Type B pancreatic cell (in vitro differentiated cells): ENCODE results near the gene RAB13. TPM values are rescaled to one million over a fixed set of nuclear protein-coding genes. Genes with fewer than 3 reads are reported as not detected.

Source experiments
- DNase-seq: peaks from one replicate; pipeline ENCODE4 v3.0.0; 2021; ENCODE audit warnings: mixed read lengths; ENCODE audit not compliant: unreplicated experiment; ENCODE audit errors: extremely low spot score
- H3K27ac Mint-ChIP-seq: 2 replicates; pipeline ENCODE4 v1.8.0; 2021; ENCODE audit warnings: mild to moderate bottlenecking, mixed read lengths
- H3K27me3 Mint-ChIP-seq: 2 replicates; pipeline ENCODE4 v1.8.0; 2021; ENCODE audit warnings: mixed read lengths
- H3K36me3 Mint-ChIP-seq: 2 replicates; pipeline ENCODE4 v1.8.0; 2021; ENCODE audit warnings: mixed read lengths
- H3K4me1 Mint-ChIP-seq: one replicate; pipeline ENCODE4 v1.8.0; 2021; ENCODE audit warnings: mixed read lengths; ENCODE audit not compliant: unreplicated experiment
- H3K4me3 Mint-ChIP-seq: 2 replicates; pipeline ENCODE4 v1.8.0; 2021; ENCODE audit warnings: mild to moderate bottlenecking, mixed read lengths
- H3K9me3 Mint-ChIP-seq: 2 replicates; pipeline ENCODE4 v1.8.0; 2021; ENCODE audit warnings: mixed read lengths
- CTCF ChIP-seq: fragments of 200-600 bp; sonication (generic); conservative IDR thresholded peaks from 2 replicates; pipeline ENCODE4 v1.5.0; 2021; ENCODE audit warnings: antibody characterized with exemption, mild to moderate bottlenecking
- total RNA-seq: library from RNA; stranded (reverse); gene quantifications from 2 replicates; pipeline ENCODE4 v1.2.1, GENCODE V29; 2021; ENCODE audit warnings: low replicate concordance

RAB13 gene
- total RNA-seq, 1 donor from 2014 or later, result 90.1 TPM

- Mint-ChIP-seq H3K36me3 (peaks cover 13% of the 10 kb centered on the region), H3K4me1 (peaks cover 16% of the 10 kb centered on the region), H3K27me3 (no peaks in the 10 kb centered on the region), H3K9me3 (no peaks in the 10 kb centered on the region), H3K27ac (peak overlapping the region; percentile 43), H3K4me3 (peak overlapping the region; percentile 36)
- DNase-seq, result no peak
- TF ChIP-seq CTCF, result no peak
Observed at GRCh38 chr1:153973525-153973924, 12.6 kb downstream of the RAB13 start.

GRCh38 chr1:153973071-153973470 is 13.1 kb downstream of the RAB13 start:
- no peak for TF ChIP-seq CTCF
- H3K4me1 Mint-ChIP-seq, result peaks cover 15% of the 10 kb centered on the region
- peaks cover 13% of the 10 kb centered on the region for H3K36me3 Mint-ChIP-seq
- peak overlapping the region; percentile 43 for H3K27ac Mint-ChIP-seq
- DNase-seq, result no peak
- no peaks in the 10 kb centered on the region for H3K9me3 Mint-ChIP-seq
- no peaks in the 10 kb centered on the region for H3K27me3 Mint-ChIP-seq
- H3K4me3 Mint-ChIP-seq, result peak overlapping the region; percentile 36

GRCh38 chr1:153970346-153970745 is 15.8 kb downstream of the RAB13 start:
- H3K27me3 Mint-ChIP-seq, result no peaks in the 10 kb centered on the region
- H3K4me1 Mint-ChIP-seq, result peaks cover 22% of the 10 kb centered on the region
- no peak for TF ChIP-seq CTCF
- H3K4me3 Mint-ChIP-seq, result peak overlapping the region; percentile 31
- H3K27ac Mint-ChIP-seq, result no peak overlapping the region
- H3K9me3 Mint-ChIP-seq, result no peaks in the 10 kb centered on the region
- H3K36me3 Mint-ChIP-seq, result peaks cover 12% of the 10 kb centered on the region
- no peak for DNase-seq

- DNase-seq, result no peak
- Mint-ChIP-seq H3K27ac (peak overlapping the region; percentile 41), H3K9me3 (no peaks in the 10 kb centered on the region), H3K4me1 (peaks cover 25% of the 10 kb centered on the region), H3K36me3 (peaks cover 5% of the 10 kb centered on the region), H3K4me3 (peak overlapping the region; percentile 96), H3K27me3 (no peaks in the 10 kb centered on the region)
- TF ChIP-seq CTCF, result no peak
Observed at GRCh38 chr1:153968972-153969371, 17.2 kb downstream of the RAB13 start.

GRCh38 chr1:153968408-153968807 is 17.7 kb downstream of the RAB13 start:
- H3K4me1 Mint-ChIP-seq, result peaks cover 31% of the 10 kb centered on the region
- no peak for TF ChIP-seq CTCF
- H3K27me3 Mint-ChIP-seq, result no peaks in the 10 kb centered on the region
- DNase-seq, result no peak
- H3K27ac Mint-ChIP-seq, result peak overlapping the region; percentile 92
- peaks cover 4% of the 10 kb centered on the region for H3K36me3 Mint-ChIP-seq
- H3K9me3 Mint-ChIP-seq, result no peaks in the 10 kb centered on the region
- H3K4me3 Mint-ChIP-seq, result peak overlapping the region; percentile 96

- Mint-ChIP-seq H3K4me1 (peaks cover 32% of the 10 kb centered on the region), H3K4me3 (peak overlapping the region; percentile 96), H3K36me3 (peaks cover 4% of the 10 kb centered on the region), H3K9me3 (no peaks in the 10 kb centered on the region), H3K27ac (peak overlapping the region; percentile 92), H3K27me3 (no peaks in the 10 kb centered on the region)
- TF ChIP-seq CTCF, result no peak
- no peak for DNase-seq
Observed at GRCh38 chr1:153968000-153968363, 18.2 kb downstream of the RAB13 start.
